Activated naive CD4-positive, alpha-beta T cell treated with Interleukin-2 at 50 U/mL for 16 hours (primary cell): ENCODE results near the gene ICAM1.
"Not testable (repeated sequence)": the region's sequence is repeated elsewhere in the genome, so short reads cannot be mapped to it uniquely, and the experiment has no call there.

Experiments
- DNase-seq: peaks from one replicate; pipeline ENCODE4 v3.0.0-alpha.2; 2020

ICAM1 gene

GRCh38 chr19:10279737-10280442, 9.0 kb downstream of the ICAM1 start:
- DNase-seq = no peak

GRCh38 chr19:10282043-10282442, 11.1 kb downstream of the ICAM1 start:
- DNase-seq = not testable (repeated sequence)

- DNase-seq = no peak
Measured at GRCh38 chr19:10283301-10284064, 12.6 kb downstream of the ICAM1 start.

GRCh38 chr19:10284065-10284959, 13.4 kb downstream of the ICAM1 start:
- no peak for DNase-seq

- no peak for DNase-seq
Measured at GRCh38 chr19:10284960-10285278, 14.0 kb downstream of the ICAM1 start.

- no peak for DNase-seq
Measured at GRCh38 chr19:10285393-10285792, 14.5 kb downstream of the ICAM1 start.

GRCh38 chr19:10286803-10287737, 16.1 kb downstream of the ICAM1 start, which contains the start of gene ICAM4:
Gene ICAM4 (plus strand): TSS chr19:10286955. CDS start chr19:10287013, 58 bp downstream.
- DNase-seq = peak; percentile 36

GRCh38 chr19:10288662-10289166, 17.8 kb downstream of the ICAM1 start:
- peak; percentile 46 for DNase-seq

- DNase-seq = peak; percentile 78
Measured at GRCh38 chr19:10289167-10289835, 18.4 kb downstream of the ICAM1 start.

GRCh38 chr19:10289836-10290356, 19.0 kb downstream of the ICAM1 start, which contains the start of gene ICAM5:
Gene ICAM5 (plus strand): TSS chr19:10289952. CDS start chr19:10290044, 92 bp downstream.
- peak; percentile 58 for DNase-seq

- peak; percentile 15 for DNase-seq
Measured at GRCh38 chr19:10290357-10290875, 19.5 kb downstream of the ICAM1 start.

- peak; percentile 62 for DNase-seq
Measured at GRCh38 chr19:10290876-10291553, 20.1 kb downstream of the ICAM1 start.

- peak; percentile 13 for DNase-seq
Measured at GRCh38 chr19:10291554-10292205, 20.8 kb downstream of the ICAM1 start.

- DNase-seq = peak; percentile 64
Measured at GRCh38 chr19:10292206-10292788, 21.4 kb downstream of the ICAM1 start.

GRCh38 chr19:10292789-10293636, 22.1 kb downstream of the ICAM1 start:
- no peak for DNase-seq

- DNase-seq = no peak
Measured at GRCh38 chr19:10293637-10294367, 22.9 kb downstream of the ICAM1 start.

- no peak for DNase-seq
Measured at GRCh38 chr19:10294368-10294697, 23.4 kb downstream of the ICAM1 start.
